C4-2B (cell line): ENCODE results near the gene EVA1C.

Experiments used
- ZFX ChIP-seq: fragments of 450-650 bp; IDR thresholded peaks from 2 replicates; pipeline ENCODE4 v1.6.1; 2017
- TF ChIP-seq, protein P1 (sequence below): fragments of 450-650 bp; conservative IDR thresholded peaks from 2 replicates; pipeline ENCODE4 v1.5.1; 2017; ENCODE audit warnings: mild to moderate bottlenecking

DNA sequence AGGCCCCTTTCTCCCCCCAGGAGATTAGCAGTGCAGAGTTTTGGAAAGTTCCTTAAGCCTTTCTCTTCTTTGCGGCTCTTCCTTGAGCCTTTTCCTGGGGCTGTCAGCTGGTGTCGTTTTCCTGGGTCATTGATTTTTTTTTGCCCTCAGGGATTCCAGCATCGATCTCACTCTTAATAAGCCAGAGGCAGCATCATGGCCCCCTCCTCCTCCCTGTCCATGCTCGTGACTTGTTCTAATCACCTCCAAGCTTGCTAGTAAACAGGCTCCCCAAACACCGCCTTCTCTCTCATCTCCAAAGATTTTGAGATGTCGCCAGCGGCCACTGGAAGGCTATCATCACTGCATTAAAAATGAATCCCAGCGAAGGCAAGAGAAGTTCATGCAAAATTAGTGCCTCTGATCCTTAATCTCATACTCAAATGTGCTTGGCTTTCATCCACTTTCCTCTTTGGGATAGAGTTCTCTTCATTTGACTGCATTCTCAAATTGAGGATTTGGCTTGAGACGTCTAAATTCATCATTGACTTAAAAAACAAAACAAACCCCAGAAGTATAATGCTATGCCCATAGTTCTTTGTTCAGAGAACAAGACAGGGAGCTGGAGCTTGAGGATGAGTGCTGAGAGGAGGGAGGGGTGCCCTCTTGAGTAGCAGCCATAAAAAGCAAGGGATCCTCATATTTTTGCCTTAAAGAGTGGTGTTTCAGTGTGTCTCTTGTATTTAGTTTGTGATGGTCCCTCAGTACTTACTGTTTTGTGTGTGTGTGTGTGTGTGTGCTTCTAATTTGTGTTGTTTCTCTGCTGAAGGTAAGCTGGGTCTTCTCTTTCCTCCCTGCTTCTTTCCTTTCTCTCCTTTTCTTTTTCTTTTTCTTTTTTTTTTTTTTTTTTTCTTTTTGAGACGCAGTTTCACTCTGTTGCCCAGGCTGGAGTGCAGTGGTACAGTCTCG, 3.2 kb downstream of the EVA1C start:
- TF ChIP-seq, protein P1, sequence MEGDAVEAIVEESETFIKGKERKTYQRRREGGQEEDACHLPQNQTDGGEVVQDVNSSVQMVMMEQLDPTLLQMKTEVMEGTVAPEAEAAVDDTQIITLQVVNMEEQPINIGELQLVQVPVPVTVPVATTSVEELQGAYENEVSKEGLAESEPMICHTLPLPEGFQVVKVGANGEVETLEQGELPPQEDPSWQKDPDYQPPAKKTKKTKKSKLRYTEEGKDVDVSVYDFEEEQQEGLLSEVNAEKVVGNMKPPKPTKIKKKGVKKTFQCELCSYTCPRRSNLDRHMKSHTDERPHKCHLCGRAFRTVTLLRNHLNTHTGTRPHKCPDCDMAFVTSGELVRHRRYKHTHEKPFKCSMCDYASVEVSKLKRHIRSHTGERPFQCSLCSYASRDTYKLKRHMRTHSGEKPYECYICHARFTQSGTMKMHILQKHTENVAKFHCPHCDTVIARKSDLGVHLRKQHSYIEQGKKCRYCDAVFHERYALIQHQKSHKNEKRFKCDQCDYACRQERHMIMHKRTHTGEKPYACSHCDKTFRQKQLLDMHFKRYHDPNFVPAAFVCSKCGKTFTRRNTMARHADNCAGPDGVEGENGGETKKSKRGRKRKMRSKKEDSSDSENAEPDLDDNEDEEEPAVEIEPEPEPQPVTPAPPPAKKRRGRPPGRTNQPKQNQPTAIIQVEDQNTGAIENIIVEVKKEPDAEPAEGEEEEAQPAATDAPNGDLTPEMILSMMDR = no peak
- TF ChIP-seq ZFX = no peak
